ENCODE data around the gene PRXL2B.
"Not testable (repeated sequence)": the region's sequence is repeated elsewhere in the genome, so short reads cannot be mapped to it uniquely, and the experiment has no call there.

PRXL2B gene

DNA sequence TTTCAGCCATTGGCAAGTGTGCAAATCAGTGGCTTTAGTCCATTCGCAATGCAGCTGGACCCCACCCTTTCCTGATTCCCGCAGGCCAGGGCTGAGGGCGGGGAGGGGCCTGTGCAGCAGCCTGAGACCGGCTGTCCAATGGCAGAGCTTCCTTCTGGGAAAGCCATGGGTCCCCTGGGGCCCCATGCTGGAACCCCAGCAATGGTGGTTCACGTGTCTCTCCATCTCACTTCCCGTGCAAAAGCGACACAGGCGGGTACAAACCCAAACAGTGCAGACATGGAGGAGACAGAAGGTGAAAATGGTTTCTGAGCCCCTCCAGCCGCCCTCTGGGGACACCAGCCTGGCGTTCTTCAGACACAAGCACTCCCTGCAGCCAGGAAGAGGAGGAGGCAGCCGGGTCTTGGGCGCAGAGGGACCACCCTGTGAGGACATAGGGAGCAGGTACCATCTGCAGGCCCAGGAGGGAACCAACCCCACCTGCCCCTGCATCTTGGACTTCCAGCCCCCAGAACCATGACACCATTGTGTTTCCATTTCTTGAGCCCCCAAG is 36.2 kb upstream of the PRXL2B start:
- DNase-seq (ENCODE audit: low spot score), result not testable (repeated sequence)

- not testable (repeated sequence) for DNase-seq (ENCODE audit: low spot score)
Measured at GRCh38 chr1:2551544-2551943, 35.0 kb upstream of the PRXL2B start.

DNA sequence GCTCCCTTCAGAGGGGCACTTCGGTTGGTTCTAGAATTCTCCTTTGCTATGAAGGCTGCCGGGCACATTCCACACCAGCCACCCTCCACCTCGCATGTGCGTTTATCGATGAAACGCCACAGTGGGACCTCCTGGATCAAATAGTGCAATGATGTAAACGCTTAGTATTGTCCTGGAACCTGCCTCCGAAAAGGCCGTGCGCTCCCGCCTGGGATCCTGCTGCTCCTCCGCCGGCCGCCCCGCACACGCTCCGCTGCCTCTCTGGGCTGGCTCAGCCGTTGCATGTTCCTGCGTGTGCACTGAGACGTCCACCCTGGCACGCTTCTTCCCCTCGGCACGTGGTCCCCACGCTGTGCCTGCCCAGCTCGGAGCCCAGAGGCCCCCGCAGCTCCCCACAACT is 34.4 kb upstream of the PRXL2B start:
- DNase-seq (ENCODE audit: low spot score), result no peak

- not testable (repeated sequence) for DNase-seq (ENCODE audit: low spot score)
Measured at GRCh38 chr1:2553076-2553475, 33.5 kb upstream of the PRXL2B start.

DNA sequence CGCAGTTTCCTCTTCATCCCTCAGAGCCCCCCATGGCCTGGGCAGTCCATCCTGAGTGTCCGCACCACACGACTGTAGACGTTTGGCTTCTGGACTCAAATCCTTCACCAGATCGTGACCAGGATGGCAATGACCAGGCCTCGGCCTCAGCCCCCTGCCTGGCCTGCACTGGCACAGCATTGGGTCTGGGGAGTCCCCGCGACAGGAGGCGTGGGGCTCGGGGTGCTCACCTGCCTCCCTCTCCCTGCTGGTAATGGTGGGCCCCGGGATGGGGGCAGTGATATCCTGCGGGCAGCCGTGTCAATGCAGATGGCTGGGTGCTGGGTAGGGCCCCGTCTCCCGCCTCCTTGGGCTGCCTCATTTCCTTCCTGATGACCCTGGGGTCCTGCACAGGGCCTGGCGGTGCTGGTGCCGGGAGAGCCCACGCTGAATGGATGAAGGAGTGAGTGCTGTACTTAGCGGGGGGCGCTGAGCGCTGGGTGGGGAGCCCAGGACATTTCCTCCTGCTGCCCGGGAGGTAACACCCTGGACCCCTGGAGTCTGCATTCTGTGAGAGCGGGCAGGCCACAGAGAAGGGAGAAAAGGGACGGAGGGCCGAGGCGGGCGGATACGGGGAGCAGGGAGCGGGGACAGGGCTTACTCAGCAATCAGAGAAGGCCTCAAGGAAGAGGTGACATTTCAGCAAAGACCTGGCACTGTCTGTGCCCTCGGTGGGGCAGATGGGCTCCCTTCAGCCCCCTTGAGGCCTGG is 32.5 kb upstream of the PRXL2B start:
- DNase-seq (ENCODE audit: low spot score), result no peak

DNA sequence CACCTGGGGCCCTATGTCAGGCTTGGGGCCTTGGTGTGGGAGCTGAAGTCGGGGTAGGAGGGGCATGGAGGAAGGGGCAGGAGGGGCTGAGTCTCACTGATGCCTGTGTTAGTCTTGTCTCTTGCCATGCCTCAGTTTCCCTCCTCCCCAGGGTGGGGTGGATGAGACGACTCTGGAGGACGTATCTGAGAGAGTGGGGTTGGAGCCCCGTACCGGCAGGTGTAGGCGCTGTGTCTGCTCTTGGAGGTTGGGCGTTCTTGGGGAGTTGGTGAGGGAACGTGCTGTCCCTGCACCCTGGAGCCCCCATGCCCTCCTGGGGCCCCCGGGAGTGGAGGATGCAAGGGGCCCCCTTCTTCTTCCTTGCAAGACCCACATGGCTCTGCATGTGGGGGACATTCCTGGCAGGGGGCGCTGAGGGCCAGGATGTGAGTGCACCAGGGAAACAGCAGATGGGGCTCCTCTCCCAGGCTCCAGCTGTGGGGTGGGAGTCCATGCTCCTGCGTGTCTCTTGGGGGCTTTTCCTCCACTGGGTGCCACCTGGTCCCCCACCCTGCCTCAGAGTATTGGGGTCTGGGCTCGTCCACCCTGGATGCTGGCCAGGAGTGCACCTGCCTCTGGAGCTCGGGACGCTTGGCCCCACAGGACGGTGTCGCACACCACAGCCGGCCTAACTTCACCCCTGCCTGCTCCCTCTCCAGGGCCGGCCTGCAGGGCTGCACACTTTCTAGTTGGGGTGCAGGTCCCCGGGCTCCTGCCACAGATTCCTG is 31.8 kb upstream of the PRXL2B start:
- no peak for DNase-seq (ENCODE audit: low spot score)

- DNase-seq (ENCODE audit: low spot score), result peak; percentile 67
Measured at GRCh38 chr1:2555634-2556276, 30.8 kb upstream of the PRXL2B start.

DNA sequence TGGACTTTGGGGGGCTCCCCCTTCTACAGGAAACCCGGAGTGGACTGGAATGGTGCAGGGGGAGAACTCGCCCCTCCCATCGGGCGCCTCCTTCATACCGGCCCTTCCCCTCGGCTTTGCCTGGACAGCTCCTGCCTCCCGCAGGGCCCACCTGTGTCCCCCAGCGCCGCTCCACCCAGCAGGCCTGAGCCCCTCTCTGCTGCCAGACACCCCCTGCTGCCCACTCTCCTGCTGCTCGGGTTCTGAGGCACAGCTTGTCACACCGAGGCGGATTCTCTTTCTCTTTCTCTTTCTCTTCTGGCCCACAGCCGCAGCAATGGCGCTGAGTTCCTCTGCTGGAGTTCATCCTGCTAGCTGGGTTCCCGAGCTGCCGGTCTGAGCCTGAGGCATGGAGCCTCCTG is 30.3 kb upstream of the PRXL2B start, which contains the start of gene TNFRSF14:
TSS of gene TNFRSF14 (plus strand) at position 95 of the 401 bp plus-strand sequence. CDS start at position 389, 294 bp downstream.
- DNase-seq (ENCODE audit: low spot score), result peak; percentile 63

DNA sequence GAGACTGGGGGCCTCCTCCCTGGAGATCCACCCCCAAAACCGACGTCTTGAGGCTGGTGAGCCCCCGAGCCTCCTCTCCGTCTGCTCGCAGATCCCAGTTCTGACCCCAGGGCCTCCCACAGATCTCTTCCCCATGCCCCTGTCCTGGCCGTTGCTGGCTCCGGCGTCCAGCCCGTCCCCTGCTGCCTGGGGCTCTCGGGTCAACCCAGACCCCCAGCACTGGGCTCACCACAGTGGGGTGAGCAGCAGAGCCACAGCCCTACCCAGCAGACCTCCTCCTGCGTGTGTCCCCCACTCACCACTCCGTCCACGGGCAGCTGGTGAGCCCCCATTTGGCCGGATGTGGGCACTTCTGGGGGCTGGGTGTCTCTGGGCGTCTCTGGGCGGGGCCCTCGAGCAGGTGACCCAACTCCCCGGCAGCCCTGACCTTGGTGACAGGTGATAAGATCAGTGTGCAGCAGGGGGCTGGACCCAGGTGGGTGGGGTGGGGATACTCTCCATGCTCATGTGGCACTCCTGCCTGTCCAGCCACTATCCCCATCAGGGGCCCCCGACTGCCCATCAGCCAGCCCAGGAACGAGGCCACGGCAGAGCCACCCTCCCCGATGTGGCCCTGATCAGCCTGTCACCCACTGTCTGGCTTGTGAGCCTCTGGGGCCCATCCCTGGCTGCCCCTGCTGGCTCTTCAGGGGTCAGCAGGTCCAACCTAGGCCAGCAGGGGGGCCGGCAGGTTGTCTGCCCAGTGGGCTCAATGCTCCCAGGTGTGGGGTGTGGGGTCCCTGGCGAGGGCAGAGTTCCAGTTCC is 29.7 kb upstream of the PRXL2B start:
- no peak for DNase-seq (ENCODE audit: low spot score)

DNA sequence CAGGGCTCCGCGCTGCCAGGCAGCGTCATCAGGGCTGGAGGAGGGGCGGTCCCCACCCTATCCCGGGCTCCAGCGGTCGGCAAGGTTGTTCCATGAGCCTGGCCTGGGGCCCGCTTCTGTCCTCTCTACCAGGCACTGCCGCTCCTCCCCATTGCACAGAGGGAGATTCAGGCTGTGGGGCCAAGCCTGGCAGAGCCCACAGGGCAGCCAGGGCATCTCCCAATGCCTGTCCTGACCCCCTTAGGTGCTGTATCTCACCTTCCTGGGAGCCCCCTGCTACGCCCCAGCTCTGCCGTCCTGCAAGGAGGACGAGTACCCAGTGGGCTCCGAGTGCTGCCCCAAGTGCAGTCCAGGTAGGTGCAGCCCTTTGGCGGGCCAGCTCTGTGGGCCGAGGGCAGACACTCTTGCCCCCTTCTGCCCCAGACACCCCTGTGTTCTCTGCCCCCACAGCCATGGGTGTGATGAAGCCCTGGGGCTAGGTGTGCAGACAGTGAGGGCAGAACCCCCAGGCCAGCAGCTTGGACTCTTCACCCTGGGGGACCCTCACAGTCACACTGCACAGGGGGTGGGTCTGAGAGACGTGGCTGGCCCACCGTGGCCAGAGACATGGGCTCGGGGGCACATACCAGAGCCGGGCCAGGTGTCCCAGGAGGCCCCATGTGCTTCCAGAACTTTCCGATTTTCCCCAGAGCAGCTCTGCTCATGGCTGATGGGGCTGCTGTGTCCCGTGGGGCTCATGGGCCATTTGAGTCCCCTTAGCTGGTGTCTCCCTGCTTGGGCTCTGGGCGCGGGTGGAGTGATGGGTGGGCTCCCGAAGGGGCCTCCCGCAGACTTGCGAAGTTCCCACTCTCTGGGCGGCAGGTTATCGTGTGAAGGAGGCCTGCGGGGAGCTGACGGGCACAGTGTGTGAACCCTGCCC is 28.8 kb upstream of the PRXL2B start:
- DNase-seq (ENCODE audit: low spot score), result no peak

DNA sequence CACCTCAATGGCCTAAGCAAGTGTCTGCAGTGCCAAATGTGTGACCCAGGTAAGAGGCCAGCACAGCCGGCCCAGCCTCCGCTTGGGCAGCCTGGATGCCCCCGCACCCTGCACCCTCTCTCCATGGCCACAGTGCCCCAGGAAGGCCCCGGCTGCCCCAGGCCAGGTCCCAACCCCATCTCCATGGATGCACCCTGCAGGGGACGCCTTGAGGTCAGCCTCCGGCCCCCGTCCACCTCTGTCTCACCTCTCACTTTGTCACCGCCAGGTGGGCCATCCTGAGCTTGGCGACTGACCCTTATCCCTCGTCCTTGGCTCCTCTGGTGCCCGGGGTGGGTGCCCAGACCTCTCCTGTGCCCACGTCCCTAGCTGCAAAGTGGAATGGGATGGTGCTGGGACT is 28.2 kb upstream of the PRXL2B start:
- DNase-seq (ENCODE audit: low spot score), result no peak

DNA sequence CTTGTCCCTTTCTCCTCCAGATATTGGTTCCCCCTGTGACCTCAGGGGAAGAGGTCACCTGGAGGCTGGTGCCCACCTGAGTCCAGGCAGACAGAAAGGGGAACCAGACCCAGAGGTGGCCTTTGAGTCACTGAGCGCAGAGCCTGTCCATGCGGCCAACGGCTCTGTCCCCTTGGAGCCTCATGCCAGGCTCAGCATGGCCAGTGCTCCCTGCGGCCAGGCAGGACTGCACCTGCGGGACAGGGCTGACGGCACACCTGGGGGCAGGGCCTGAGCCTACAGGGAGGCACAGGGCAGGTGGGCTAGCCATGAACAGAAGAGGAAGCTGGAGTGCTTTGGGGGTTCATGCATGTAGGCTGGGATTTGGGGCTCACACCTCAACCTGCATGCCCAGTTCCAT is 27.7 kb upstream of the PRXL2B start:
- no peak for DNase-seq (ENCODE audit: low spot score)

DNA sequence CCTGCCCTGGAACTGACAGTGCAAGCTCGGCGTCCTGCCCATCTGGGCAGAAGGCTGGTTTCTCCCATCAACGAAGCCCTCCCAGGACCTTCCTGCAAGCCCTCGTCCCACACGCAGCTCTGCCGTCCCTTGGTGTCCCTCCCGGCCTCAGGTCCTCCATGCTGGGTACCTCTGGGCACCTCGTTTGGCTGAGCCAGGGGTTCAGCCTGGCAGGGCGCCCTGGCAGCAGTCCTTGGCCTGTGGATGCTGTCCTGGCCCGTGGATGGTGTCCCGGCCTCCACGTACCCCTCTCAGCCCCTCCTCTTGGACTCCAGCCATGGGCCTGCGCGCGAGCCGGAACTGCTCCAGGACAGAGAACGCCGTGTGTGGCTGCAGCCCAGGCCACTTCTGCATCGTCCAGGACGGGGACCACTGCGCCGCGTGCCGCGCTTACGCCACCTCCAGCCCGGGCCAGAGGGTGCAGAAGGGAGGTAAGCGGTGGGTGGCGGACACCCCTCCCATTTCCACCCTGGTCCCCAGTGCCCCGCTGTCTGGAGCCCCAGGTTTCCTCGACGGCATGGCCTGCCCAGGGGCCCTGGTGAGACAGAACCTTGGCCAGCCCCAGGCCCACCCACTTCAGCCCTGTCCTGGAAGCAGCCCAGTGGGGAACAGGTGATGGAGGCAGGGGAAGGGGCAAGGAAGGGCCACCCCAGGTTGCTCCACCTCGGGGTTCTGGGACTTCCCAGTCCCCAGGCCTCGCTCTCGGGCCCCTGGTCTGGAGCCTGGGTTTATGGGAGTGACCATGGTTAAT is 26.9 kb upstream of the PRXL2B start:
- DNase-seq (ENCODE audit: low spot score), result no peak

- DNase-seq (ENCODE audit: low spot score), result no peak
Measured at GRCh38 chr1:2560299-2561073, 26.1 kb upstream of the PRXL2B start.

- DNase-seq (ENCODE audit: low spot score), result no peak
Measured at GRCh38 chr1:2561446-2561845, 25.1 kb upstream of the PRXL2B start.

GRCh38 chr1:2561898-2562895 is 24.4 kb upstream of the PRXL2B start:
- no peak for DNase-seq (ENCODE audit: low spot score)

- DNase-seq (ENCODE audit: low spot score), result no peak
Measured at GRCh38 chr1:2563205-2563604, 23.4 kb upstream of the PRXL2B start.

Data from Ammon's horn (tissue), 1 donor.